Heart left ventricle (tissue), 13 donors: ENCODE results near the gene LHX5.

ENCODE experiments used
- POLR2A ChIP-seq, 2 donors: fragments of 450-650 bp; IDR thresholded peaks; one replicate each; pipeline ENCODE4 v1.6.1; 2017; ENCODE audit warnings: antibody characterized with exemption in 2 of 2, mild to moderate bottlenecking in 2 of 2, moderate library complexity in 2 of 2
- TF ChIP-seq, protein P1 (sequence below), 12 donors: fragments of 200-600 bp; sonication (generic) in 4 of 12; IDR thresholded peaks; one replicate each; pipeline versions ENCODE4 v1.5.0 to v1.8.0; 2018 to 2022; ENCODE audit warnings: antibody characterized with exemption in 12 of 12, mild to moderate bottlenecking in 5 of 12
- donor health status: ischemic (EF 13 %, LVEDD 7.1; RV severe dilation, severe dysfunction).
- donor health status: DM: no; HTN: yes; CAD: no.
- donor health status: DM: no; HTN: no; CAD: no.
- donor health status: ischemic (EF 25% LVEDD 6.9; RV normal size, moderate dysfunction).
- donor health status: ischemic (EF 25% LVEDD 5.7; RV mildly dilated, moderate dysfunction).
- donor health status: ischemic (EF 35%, LVEDD 5.7; RV mildly dilated, moderate dysfunction).
- donor health status: nonischemic (EF 11% LVEDD 7.7; RV severe dilation, severe dysfunction).
- donor health status: DM: yes; HTN: yes; CAD: no.
- donor health status: PGD.
- donor health status: ischemic (EF 29% LVEDD 5.4; RV normal size, mild dysfunction).
- donor health status: nonischemic (EF 23%, LVEDD 6.1; RV moderate dilation, normal function).

DNA sequence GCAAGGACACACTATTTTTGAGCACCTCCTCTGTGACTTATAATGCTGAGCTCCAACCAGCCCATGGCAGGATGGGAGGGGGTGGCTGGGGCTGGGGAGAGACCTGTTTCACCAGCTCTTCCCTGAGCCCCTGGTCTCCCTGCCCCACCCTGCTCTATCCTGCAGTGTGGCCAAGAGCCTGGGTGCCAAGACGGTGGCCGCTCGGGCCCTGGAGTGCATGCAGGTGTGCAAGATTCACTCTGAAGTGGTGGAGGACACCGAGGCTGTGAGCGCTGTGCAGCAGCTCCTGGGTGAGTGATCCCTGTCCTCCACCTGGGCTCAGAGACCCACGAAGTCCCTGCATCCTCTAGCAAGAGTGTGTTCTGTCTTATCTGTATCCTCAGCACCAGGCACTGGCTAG is 35.1 kb downstream of the LHX5 start:
- TF ChIP-seq, protein P1, sequence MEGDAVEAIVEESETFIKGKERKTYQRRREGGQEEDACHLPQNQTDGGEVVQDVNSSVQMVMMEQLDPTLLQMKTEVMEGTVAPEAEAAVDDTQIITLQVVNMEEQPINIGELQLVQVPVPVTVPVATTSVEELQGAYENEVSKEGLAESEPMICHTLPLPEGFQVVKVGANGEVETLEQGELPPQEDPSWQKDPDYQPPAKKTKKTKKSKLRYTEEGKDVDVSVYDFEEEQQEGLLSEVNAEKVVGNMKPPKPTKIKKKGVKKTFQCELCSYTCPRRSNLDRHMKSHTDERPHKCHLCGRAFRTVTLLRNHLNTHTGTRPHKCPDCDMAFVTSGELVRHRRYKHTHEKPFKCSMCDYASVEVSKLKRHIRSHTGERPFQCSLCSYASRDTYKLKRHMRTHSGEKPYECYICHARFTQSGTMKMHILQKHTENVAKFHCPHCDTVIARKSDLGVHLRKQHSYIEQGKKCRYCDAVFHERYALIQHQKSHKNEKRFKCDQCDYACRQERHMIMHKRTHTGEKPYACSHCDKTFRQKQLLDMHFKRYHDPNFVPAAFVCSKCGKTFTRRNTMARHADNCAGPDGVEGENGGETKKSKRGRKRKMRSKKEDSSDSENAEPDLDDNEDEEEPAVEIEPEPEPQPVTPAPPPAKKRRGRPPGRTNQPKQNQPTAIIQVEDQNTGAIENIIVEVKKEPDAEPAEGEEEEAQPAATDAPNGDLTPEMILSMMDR (IDR thresholded peaks at IDR 0.05) = no peak
- TF ChIP-seq POLR2A (IDR thresholded peaks at IDR 0.05) = no peak
